Stimulated activated naive CD8-positive, alpha-beta T cell treated with anti-CD3 and anti-CD28 coated beads, Interleukin-15, Interleukin-2, amounts not matched to agents 100 ng/mL and 50 ng/mL, for 24 hours (primary cell): ENCODE data around the gene WBP1L.

Experiments
- H3K27ac Mint-ChIP-seq: one replicate; pipeline ENCODE4 v1.8.0; 2021; ENCODE audit warnings: mild to moderate bottlenecking, mixed read lengths
- H3K27me3 Mint-ChIP-seq: one replicate; pipeline ENCODE4 v1.8.0; 2021; ENCODE audit warnings: mixed read lengths
- H3K36me3 Mint-ChIP-seq: one replicate; pipeline ENCODE4 v1.8.0; 2021; ENCODE audit warnings: low read depth, mixed read lengths
- H3K4me1 Mint-ChIP-seq: one replicate; pipeline ENCODE4 v1.8.0; 2021; ENCODE audit warnings: low read depth, mixed read lengths
- H3K4me3 Mint-ChIP-seq: one replicate; pipeline ENCODE4 v1.8.0; 2021; ENCODE audit warnings: mild to moderate bottlenecking, mixed read lengths
- H3K9me3 Mint-ChIP-seq: one replicate; pipeline ENCODE4 v1.8.0; 2021; ENCODE audit warnings: mixed read lengths

WBP1L gene

DNA sequence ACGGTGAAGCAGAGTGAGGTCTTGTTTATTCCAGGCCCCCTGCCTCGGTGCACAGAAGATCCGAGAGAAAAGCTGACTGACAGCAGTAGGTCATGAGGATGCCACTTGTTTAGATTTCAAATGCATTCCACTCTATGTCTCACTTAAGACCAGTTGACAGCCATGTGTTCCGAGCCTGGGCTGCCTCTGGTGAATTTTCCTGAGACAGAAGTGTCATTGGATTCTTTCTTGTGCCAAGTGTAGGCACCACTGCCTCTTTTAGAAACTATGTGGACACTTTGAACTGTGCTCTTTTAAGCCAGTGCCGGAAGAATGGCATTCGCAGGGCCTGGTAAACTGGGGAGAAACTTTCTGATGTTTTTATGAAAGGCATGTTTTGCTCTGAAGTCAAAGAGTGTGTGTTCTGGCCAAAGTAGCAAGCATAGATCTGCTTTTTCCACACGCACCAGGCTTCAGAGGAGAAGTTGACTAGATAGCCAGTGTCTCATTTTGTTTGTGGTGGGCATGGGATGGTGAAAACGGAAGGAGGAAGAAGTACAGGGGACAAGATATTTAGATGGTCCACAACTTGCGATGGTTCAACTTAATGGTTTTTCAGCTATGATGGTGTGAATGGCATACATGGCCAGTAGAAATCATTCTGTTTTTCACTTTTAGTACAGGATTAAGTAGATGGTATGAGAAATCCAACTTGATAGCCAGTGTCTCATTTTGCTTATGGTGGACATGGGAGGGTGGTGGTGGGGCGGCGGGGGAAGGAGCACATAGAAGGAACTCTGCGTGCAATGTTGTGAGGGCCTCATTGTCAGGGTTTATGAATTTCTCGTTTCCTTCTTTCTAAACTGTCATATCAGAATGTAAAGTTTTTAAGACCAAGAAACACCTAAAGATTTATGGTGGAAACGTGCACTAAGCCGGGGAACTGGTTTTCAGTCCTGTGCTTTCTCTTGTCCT is 52.0 kb downstream of the WBP1L start:
- no peaks in the 10 kb centered on the region for H3K27me3 Mint-ChIP-seq
- H3K27ac Mint-ChIP-seq, result peak overlapping the region; percentile 87
- H3K4me1 Mint-ChIP-seq, result peaks cover 50% of the 10 kb centered on the region
- H3K36me3 Mint-ChIP-seq, result peaks cover 15% of the 10 kb centered on the region
- no peaks in the 10 kb centered on the region for H3K9me3 Mint-ChIP-seq
- H3K4me3 Mint-ChIP-seq, result no peak overlapping the region

DNA sequence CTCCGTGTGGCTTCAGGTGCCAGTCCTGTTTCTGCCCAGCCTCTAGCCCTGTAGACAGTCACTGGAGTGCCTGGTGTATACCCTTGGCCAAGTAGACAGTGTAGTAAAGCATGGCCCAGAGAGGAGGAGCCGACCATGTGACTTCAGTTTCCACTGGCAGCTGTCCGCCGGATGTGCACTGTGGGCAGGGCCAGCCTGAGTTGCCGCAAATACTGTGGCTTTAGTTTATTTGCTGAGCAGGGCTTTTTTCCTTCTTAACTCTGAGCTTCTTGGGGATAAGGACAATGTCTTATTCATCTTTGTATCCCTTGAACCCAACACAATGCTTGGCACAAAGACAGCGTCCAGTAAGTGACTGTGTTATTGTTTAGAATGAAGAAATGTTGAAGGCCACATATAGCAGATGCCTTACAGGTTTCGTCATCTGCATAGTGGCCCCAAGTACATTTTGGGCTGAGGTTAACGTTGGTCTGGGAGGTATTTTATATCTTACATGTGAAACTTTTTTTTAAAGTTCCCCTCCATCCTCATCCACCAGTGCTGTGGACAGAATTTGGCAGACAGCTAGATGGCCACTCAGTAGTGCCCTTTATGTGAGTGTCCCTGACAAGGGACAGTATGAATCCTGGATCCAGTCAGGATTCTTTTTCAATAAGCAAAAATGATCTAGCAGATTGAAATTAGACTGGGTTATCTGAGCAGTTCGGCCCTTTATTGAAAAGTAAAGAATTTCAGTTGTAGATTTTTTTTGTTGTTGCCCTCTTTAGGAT is 52.8 kb downstream of the WBP1L start:
- peak overlapping the region; percentile 50 for H3K4me3 Mint-ChIP-seq

DNA sequence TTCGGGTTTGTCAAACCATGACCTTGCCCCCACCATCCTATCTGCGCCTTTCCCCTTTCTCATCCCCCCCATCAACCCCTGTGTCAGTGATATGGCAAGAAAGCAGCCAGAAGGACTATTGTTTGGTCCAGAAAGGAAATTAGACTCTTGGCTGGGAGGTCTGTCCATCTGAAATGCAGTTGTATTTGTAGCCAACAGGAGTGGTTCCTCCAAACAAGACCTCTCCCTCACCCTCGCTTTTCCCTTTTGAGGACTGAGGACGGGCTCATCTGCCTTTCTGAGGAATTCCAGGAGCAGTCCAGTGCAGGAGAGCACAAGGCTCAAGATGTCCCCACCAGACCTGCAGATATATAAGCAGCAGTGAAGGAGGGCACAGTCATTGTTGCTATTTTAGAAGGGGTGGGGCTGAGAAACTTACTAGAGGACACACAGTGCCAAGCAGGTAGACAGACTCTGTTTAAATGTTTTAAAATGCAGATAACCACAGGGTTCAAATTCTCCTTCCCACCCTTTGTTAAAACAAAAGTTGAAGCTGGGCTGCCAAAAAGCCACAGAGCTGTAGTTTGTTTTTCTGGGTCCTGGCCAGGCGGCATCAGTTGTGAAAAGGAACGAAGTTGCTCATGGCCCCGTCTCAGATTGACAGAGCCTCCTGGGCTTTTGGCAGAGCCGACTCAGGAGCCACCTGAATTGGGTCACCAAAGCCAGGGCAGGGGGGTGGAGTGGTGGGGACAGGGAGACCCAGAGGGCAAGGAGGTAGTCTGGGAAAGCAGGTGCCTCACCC is 56.1 kb downstream of the WBP1L start:
- peaks cover 65% of the 10 kb centered on the region for H3K4me1 Mint-ChIP-seq
- H3K9me3 Mint-ChIP-seq, result no peaks in the 10 kb centered on the region
- no peak overlapping the region for H3K4me3 Mint-ChIP-seq
- no peaks in the 10 kb centered on the region for H3K27me3 Mint-ChIP-seq
- H3K27ac Mint-ChIP-seq, result peak overlapping the region; percentile 8
- H3K36me3 Mint-ChIP-seq, result peaks cover 27% of the 10 kb centered on the region

More for the DNA sequence above, 52.8 kb downstream of the WBP1L start:
- H3K27me3 Mint-ChIP-seq, result no peaks in the 10 kb centered on the region
- peaks cover 11% of the 10 kb centered on the region for H3K36me3 Mint-ChIP-seq
- H3K27ac Mint-ChIP-seq, result peak overlapping the region; percentile 87
- H3K4me1 Mint-ChIP-seq, result peaks cover 50% of the 10 kb centered on the region
- no peaks in the 10 kb centered on the region for H3K9me3 Mint-ChIP-seq

DNA sequence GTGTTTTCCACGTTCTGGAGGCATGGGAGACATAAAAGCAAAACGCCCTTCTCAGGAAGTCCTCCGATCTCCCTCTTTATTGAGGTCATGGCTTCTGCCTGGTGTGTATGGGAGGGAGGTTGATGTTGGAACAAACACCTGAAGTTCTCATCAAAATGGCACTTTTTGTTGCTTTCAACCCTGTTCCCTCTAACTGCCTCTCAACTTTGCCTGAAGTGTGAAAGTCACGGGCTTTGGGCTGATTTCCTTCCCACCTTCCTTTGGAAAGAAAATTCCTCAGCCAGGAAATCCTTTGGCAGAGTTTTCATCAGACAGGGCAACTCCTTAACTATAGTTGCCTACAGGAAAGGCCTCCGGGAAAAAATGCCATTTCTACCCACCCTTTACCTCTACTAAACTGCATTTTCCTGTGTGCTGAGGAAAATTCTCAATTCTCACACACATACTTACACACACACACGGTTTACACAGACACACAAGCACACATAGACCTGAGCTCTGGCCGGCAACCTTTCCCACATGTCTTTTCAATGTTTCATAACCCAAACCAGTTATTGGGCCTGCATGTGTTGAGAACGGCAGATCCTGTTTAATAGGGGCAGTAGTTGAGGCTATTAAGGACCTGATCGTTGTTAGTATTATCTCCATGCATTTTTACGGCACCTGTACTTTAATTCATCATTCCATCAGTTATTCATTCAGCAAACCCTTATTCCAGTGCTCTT is 57.0 kb downstream of the WBP1L start:
- Mint-ChIP-seq H3K4me1 (peaks cover 56% of the 10 kb centered on the region), H3K4me3 (no peak overlapping the region), H3K9me3 (no peaks in the 10 kb centered on the region), H3K36me3 (peaks cover 27% of the 10 kb centered on the region), H3K27me3 (no peaks in the 10 kb centered on the region), H3K27ac (peak overlapping the region; percentile 62)

DNA sequence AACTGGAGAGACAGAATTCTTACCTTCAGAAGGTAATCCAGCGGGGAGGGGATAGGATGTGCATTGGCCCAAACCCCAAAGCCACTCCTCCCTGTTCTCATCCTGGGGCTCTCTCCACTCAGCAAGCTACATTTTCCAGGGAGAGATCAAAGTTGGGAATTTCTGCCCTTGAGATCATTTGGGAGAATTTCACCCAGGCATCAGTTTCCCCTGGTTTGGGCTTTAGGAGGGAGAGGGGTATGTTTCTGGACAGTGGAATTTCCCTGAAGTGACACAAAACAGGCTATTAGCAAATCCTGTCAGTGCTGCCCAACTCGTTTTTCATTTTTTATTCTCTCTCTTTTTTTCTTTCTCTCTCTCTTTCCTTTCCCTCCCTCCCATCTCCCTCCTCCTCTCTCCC is 57.7 kb downstream of the WBP1L start:
- Mint-ChIP-seq H3K27ac (no peak overlapping the region), H3K9me3 (no peaks in the 10 kb centered on the region), H3K4me1 (peaks cover 49% of the 10 kb centered on the region), H3K27me3 (no peaks in the 10 kb centered on the region), H3K4me3 (no peak overlapping the region), H3K36me3 (peaks cover 27% of the 10 kb centered on the region)

DNA sequence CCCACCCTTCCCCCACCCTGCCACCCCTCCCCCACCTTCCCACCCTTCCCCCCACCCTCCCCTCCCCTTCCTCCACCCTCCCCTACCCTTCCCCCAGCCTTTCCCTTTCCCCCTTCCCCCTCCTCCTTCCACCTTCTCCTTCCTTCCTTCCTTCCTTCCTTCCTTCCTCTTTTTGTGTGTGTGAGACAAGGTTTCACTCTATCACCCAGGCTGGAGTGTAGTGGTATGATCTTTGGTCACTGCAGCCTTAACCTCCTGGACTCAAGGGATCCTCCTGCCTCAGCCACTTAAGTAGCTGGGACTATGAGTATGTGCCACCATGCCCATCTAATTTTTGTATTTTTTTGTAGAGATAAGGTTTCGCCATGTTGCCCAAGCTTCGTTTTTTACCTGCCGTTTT is 58.2 kb downstream of the WBP1L start:
- H3K4me3 Mint-ChIP-seq, result no peak overlapping the region
- H3K27me3 Mint-ChIP-seq, result no peaks in the 10 kb centered on the region
- peaks cover 44% of the 10 kb centered on the region for H3K4me1 Mint-ChIP-seq
- peak overlapping the region; percentile 61 for H3K27ac Mint-ChIP-seq
- H3K9me3 Mint-ChIP-seq, result no peaks in the 10 kb centered on the region
- peaks cover 25% of the 10 kb centered on the region for H3K36me3 Mint-ChIP-seq

DNA sequence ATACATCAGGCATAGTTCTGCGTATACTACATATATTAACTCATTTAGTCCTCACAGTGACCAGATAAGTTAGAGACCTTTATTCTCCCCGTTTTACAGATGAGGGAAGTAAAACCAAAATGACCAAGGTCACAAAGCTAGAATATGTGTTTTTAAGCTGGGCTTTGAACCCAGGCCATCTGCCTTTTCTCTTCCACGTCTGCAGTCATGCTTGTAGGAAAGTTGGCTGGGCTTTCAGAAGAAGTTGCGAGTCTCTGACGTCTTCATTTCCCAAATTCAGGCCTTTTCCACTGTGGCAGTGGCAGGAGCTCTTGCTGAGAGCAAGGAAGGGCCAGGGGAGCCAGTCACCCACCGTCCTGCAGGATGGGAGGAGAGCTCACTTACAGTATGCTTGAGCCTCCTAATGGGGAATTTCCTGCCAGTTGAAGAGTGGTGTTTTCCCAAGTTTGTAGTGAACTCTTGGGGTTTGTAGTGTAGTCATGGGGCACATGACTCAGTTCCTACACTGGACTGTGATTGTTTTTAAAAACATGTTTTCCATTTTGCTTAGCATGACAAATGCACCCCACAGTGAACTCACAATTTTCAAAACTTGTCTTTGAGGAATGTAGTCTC is 59.3 kb downstream of the WBP1L start:
- Mint-ChIP-seq H3K27ac (peak overlapping the region; percentile 87), H3K27me3 (no peaks in the 10 kb centered on the region), H3K4me3 (peak overlapping the region; percentile 41), H3K36me3 (peaks cover 23% of the 10 kb centered on the region), H3K9me3 (no peaks in the 10 kb centered on the region), H3K4me1 (peaks cover 40% of the 10 kb centered on the region)

DNA sequence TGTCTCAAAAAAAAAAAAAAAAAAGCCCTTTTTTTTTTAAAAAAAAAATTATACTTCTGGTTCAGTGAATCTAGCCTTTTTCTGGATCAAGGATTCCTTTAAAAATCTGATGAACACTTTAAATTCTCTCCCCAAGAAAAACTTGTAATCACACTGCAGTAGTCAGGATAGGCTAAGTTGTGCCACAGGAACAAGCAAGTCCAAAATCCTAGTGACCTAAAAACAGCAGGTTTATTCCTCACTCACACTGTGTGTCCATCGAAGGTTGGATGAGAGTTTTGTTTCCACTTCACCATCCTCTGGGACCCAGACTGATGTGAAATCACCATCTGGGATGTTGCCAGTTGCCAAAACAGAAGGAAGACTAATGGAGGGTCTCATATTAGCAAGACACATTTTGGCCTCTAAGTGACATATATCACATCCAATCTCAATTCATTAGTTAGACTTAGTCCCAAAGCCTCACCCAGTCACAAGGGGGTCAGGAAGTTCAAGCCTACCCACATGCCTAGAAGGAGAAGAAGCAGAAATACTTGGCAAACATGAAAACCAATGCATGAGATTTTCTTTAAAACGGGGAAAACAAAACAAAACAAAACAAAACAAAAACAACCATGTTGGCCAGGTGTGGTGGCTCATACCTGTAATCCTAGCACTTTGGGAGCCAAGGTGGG is 60.8 kb downstream of the WBP1L start:
- H3K4me3 Mint-ChIP-seq, result no peak overlapping the region
- H3K27me3 Mint-ChIP-seq, result no peaks in the 10 kb centered on the region
- H3K27ac Mint-ChIP-seq, result peak overlapping the region; percentile 78
- peaks cover 40% of the 10 kb centered on the region for H3K4me1 Mint-ChIP-seq
- H3K36me3 Mint-ChIP-seq, result peaks cover 19% of the 10 kb centered on the region
- H3K9me3 Mint-ChIP-seq, result no peaks in the 10 kb centered on the region

DNA sequence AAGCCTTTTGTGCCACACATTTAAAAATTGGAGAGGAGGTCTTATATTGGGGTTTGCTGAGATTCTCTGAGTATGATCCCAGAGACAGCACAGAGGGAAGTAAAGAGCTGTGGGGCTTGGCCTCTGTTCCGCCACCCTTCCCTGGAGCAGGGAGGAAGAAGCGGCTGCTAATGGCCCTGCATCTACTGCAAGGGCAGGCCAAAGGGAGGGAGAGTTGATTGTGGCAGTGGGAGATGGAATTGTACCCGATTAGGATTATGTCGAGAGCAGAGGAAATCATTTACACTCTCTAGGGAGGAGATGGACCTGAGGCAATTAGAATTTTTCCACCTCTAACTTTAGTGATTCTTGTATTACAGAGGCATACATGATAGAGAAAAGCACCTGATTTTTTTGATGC is 64.6 kb downstream of the WBP1L start:
- Mint-ChIP-seq H3K27me3 (no peaks in the 10 kb centered on the region), H3K36me3 (peaks cover 32% of the 10 kb centered on the region), H3K4me3 (no peak overlapping the region), H3K4me1 (peaks cover 22% of the 10 kb centered on the region), H3K9me3 (no peaks in the 10 kb centered on the region), H3K27ac (no peak overlapping the region)

DNA sequence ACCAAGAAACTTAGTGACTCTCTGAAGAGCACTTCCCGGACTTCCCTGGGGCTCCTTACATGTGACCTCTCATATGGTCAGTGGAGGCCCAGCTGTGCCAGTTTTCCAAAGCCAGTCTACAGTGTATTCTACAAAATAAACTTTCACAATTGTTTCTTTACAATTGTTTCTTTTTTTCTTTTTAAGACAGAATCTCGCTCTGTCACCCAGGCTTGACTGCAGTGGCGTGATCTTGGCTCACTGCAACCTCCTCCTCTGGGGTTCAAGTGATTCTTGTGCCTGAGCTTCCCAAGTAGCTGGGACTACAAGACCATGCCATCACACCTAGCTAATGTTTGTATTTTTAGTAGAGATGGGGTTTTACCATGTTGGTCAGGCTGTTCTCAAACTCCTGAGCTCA is 67.6 kb downstream of the WBP1L start:
- Mint-ChIP-seq H3K4me3 (no peak overlapping the region), H3K27me3 (no peaks in the 10 kb centered on the region), H3K9me3 (no peaks in the 10 kb centered on the region), H3K27ac (no peak overlapping the region), H3K4me1 (peaks cover 14% of the 10 kb centered on the region), H3K36me3 (peaks cover 30% of the 10 kb centered on the region)

DNA sequence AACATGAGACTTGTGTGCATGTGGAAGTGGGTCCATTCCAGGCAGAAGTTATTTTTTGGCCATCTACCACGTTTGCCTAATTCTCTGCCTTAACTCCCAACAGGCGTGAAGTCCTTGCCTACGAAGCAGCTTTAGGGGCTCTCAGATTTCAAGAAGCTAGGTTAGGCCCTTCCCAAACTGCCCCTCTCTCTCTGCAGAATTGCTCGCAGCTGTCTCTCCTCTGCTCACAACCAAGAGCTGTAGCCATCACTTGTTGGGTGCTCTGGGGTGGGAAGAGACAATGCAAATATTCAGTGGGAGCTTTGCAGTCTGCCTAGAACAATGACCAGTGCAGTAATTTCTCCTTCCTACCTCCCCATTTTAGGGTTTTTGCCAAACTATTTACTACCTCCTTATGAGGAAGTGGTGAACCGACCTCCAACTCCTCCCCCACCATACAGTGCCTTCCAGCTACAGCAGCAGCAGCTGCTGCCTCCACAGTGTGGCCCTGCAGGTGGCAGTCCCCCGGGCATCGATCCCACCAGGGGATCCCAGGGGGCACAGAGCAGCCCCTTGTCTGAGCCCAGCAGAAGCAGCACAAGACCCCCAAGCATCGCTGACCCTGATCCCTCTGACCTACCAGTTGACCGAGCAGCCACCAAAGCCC is 68.6 kb downstream of the WBP1L start:
- peaks cover 30% of the 10 kb centered on the region for H3K36me3 Mint-ChIP-seq

DNA sequence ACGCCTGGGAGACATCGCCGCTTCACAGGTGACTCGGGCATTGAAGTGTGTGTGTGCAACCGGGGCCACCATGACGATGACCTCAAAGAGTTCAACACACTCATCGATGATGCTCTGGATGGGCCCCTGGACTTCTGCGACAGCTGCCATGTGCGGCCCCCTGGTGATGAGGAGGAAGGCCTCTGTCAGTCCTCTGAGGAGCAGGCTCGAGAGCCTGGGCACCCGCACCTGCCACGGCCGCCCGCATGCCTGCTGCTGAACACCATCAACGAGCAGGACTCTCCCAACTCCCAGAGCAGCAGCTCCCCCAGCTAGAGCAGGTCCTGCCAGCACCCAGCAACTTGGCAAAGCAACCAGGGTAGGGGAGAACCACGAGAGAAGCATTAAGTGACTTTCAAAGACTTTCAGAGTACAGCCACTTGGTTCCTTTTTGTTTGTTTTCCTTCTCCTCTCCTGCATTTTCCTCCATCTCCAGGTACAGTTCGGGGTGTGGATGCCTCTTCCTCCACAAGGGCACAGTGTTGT is 69.3 kb downstream of the WBP1L start:
- Mint-ChIP-seq H3K4me1 (peaks cover 14% of the 10 kb centered on the region), H3K9me3 (no peaks in the 10 kb centered on the region), H3K4me3 (no peak overlapping the region), H3K27me3 (no peaks in the 10 kb centered on the region), H3K27ac (peak overlapping the region; percentile 41), H3K36me3 (peaks cover 30% of the 10 kb centered on the region)

More for the DNA sequence above, 68.6 kb downstream of the WBP1L start:
- no peak overlapping the region for H3K4me3 Mint-ChIP-seq
- peaks cover 14% of the 10 kb centered on the region for H3K4me1 Mint-ChIP-seq
- H3K27me3 Mint-ChIP-seq, result no peaks in the 10 kb centered on the region
- H3K27ac Mint-ChIP-seq, result peak overlapping the region; percentile 57
- H3K9me3 Mint-ChIP-seq, result no peaks in the 10 kb centered on the region
